ENCODE measurements around the gene CYP2R1. TPM values are rescaled to one million over a fixed set of nuclear protein-coding genes. Genes with fewer than 3 reads are reported as not detected.

Gene CYP2R1
- total RNA-seq, 4 donors from 2014 or later: 28.9 to 48.3 (median 40.9) TPM

- TF ChIP-seq, protein P1, sequence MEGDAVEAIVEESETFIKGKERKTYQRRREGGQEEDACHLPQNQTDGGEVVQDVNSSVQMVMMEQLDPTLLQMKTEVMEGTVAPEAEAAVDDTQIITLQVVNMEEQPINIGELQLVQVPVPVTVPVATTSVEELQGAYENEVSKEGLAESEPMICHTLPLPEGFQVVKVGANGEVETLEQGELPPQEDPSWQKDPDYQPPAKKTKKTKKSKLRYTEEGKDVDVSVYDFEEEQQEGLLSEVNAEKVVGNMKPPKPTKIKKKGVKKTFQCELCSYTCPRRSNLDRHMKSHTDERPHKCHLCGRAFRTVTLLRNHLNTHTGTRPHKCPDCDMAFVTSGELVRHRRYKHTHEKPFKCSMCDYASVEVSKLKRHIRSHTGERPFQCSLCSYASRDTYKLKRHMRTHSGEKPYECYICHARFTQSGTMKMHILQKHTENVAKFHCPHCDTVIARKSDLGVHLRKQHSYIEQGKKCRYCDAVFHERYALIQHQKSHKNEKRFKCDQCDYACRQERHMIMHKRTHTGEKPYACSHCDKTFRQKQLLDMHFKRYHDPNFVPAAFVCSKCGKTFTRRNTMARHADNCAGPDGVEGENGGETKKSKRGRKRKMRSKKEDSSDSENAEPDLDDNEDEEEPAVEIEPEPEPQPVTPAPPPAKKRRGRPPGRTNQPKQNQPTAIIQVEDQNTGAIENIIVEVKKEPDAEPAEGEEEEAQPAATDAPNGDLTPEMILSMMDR (IDR thresholded peaks at IDR 0.05): no peak
- no peak for TF ChIP-seq POLR2A (IDR thresholded peaks at IDR 0.05)
- Histone ChIP-seq H3K36me3 (peaks cover 0 to 4% (median 0%) of the 10 kb centered on the region in 3 donors), H3K27ac (no peak overlapping the region), H3K9me3 (no peaks in the 10 kb centered on the region), H3K27me3 (no peaks in the 10 kb centered on the region), H3K4me1 (no peaks in the 10 kb centered on the region), H3K4me3 (no peak overlapping the region)
- DNase-seq: no peak
Measured at GRCh38 chr11:14860511-14860910, 31.5 kb downstream of the CYP2R1 start.

GRCh38 chr11:14858404-14858803 is 33.6 kb downstream of the CYP2R1 start:
- H3K27me3 ChIP-seq: no peaks in the 10 kb centered on the region
- TF ChIP-seq, protein P1 (IDR thresholded peaks at IDR 0.05): no peak
- no peak for TF ChIP-seq POLR2A (IDR thresholded peaks at IDR 0.05)
- DNase-seq: no peak
- H3K27ac ChIP-seq: no peak overlapping the region
- no peak overlapping the region for H3K4me3 ChIP-seq
- peaks cover 0 to 4% (median 0%) of the 10 kb centered on the region in 3 donors for H3K36me3 ChIP-seq
- H3K9me3 ChIP-seq: no peaks in the 10 kb centered on the region
- H3K4me1 ChIP-seq: no peaks in the 10 kb centered on the region

GRCh38 chr11:14857621-14858020 is 34.4 kb downstream of the CYP2R1 start:
- Histone ChIP-seq H3K4me3 (no peak overlapping the region), H3K27ac (no peak overlapping the region), H3K36me3 (no peaks in the 10 kb centered on the region), H3K9me3 (no peaks in the 10 kb centered on the region), H3K27me3 (no peaks in the 10 kb centered on the region), H3K4me1 (no peaks in the 10 kb centered on the region)
- TF ChIP-seq POLR2A (IDR thresholded peaks at IDR 0.05): no peak
- TF ChIP-seq, protein P1 (IDR thresholded peaks at IDR 0.05): no peak
- no peak for DNase-seq

GRCh38 chr11:14855890-14856289 is 36.1 kb downstream of the CYP2R1 start:
- H3K27me3 ChIP-seq: no peaks in the 10 kb centered on the region
- no peaks in the 10 kb centered on the region for H3K9me3 ChIP-seq
- no peak overlapping the region for H3K4me3 ChIP-seq
- no peaks in the 10 kb centered on the region for H3K4me1 ChIP-seq
- DNase-seq: no peak
- no peak for TF ChIP-seq POLR2A (IDR thresholded peaks at IDR 0.05)
- TF ChIP-seq, protein P1 (IDR thresholded peaks at IDR 0.05): no peak
- no peaks in the 10 kb centered on the region for H3K36me3 ChIP-seq
- H3K27ac ChIP-seq: no peak overlapping the region

DNA sequence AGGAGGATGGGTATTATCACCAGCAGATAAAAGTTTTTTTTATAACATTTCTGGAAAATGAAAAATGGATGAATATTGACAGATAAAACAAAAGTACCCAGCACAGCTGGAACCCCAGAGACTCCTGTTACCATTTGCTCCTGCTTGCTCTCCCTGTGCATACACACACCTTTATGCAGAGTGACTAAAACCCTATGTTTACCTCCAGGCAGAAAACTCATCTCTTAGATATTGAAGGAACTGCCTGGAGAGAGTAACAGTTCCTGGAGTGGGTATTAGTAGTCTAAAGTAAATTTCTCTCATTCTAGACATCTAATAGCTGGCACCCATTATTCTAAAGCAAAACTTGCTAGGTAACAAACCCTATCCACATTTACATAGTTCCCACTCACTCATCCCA is 38.0 kb downstream of the CYP2R1 start:
- H3K27me3 ChIP-seq: no peaks in the 10 kb centered on the region
- no peak for DNase-seq
- H3K4me3 ChIP-seq: no peak overlapping the region
- H3K36me3 ChIP-seq: no peaks in the 10 kb centered on the region
- H3K9me3 ChIP-seq: no peaks in the 10 kb centered on the region
- H3K4me1 ChIP-seq: no peaks in the 10 kb centered on the region
- TF ChIP-seq POLR2A (IDR thresholded peaks at IDR 0.05): no peak
- TF ChIP-seq, protein P1 (IDR thresholded peaks at IDR 0.05): no peak
- no peak overlapping the region for H3K27ac ChIP-seq

DNA sequence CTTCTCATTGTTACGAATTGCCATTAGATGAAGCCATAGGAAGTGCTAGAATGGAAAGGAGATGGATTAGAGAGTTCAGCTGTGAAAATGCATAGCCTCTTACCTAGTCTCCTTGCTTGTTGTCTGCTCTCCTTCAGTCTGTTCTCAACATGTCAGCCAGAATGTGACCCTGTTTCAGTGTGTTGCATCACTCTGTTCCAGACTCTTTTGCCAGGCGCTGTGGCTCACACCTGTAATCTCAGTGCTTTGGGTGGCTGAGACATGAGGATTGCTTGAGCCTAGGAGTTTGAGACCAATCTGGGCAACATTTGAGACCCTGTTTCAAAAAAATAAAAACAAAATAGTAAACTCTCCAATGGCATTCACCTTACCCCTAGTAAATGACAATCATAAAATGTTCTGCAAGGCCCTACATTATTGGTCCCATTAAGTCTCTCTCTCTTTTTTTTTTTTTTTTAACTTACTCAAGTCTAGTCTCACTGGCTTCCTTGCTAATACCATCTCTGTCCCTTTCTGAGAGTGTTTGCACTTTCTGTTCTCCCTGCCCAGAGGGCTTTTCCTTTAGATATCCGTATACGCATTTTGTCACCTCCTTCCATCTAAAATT is 39.4 kb downstream of the CYP2R1 start:
- DNase-seq: no peak
- H3K4me3 ChIP-seq: no peak overlapping the region
- no peaks in the 10 kb centered on the region for H3K36me3 ChIP-seq
- no peaks in the 10 kb centered on the region for H3K9me3 ChIP-seq
- no peaks in the 10 kb centered on the region for H3K4me1 ChIP-seq
- H3K27ac ChIP-seq: no peak overlapping the region
- TF ChIP-seq, protein P1 (IDR thresholded peaks at IDR 0.05): no peak
- no peak for TF ChIP-seq POLR2A (IDR thresholded peaks at IDR 0.05)
- no peaks in the 10 kb centered on the region for H3K27me3 ChIP-seq
